Bronchial epithelial cell (primary cell): ENCODE data around the gene SPATA33. TPM values are rescaled to one million over a fixed set of nuclear protein-coding genes. Genes with fewer than 3 reads are reported as not detected.

Experiments used
- DNase-seq: peaks from one replicate; pipeline ENCODE4 v3.0.0-alpha.2; 2010; ENCODE audit warnings: low read depth
- FAIRE-seq: peaks from 2 replicates; lab custom pipeline; 2011; peaks lifted over from hg19 to GRCh38; lab: Jason Lieb, UNC
- H3K27me3 ChIP-seq: 2 replicates; pipeline ENCODE4 v1.5.1; 2011; ENCODE audit warnings: low read length; ENCODE audit not compliant: control insufficient read depth, insufficient read depth
- H3K36me3 ChIP-seq: 2 replicates; pipeline ENCODE4 v1.5.1; 2011; ENCODE audit warnings: low read length; ENCODE audit not compliant: control insufficient read depth, insufficient read depth
- H3K4me3 ChIP-seq: 2 replicates; pipeline ENCODE4 v1.5.1; 2011; ENCODE audit warnings: mild to moderate bottlenecking, low read depth, low read length, control low read depth
- total RNA-seq: library from RNA; depleted of rRNA; stranded (reverse); fragments of >200 nt; gene quantifications from 2 replicates; pipeline ENCODE4 v1.2.1, GENCODE V29; 2014
- TF ChIP-seq, protein P1 (sequence below): IDR thresholded peaks from 2 replicates; pipeline ENCODE4 v1.5.1; 2011; ENCODE audit warnings: mild to moderate bottlenecking, moderate library complexity, low read length, control low read depth, inconsistent platforms; ENCODE audit not compliant: insufficient read depth, severe bottlenecking

Gene SPATA33
- total RNA-seq, 1 donor from 2014 or later, result 1.3 TPM

GRCh38 chr16:89643769-89644300 is 13.8 kb upstream of the SPATA33 start:
- peaks cover 17% of the 10 kb centered on the region for H3K36me3 ChIP-seq
- H3K27me3 ChIP-seq, result no peaks in the 10 kb centered on the region
- H3K4me3 ChIP-seq, result no peak overlapping the region
- TF ChIP-seq, protein P1, sequence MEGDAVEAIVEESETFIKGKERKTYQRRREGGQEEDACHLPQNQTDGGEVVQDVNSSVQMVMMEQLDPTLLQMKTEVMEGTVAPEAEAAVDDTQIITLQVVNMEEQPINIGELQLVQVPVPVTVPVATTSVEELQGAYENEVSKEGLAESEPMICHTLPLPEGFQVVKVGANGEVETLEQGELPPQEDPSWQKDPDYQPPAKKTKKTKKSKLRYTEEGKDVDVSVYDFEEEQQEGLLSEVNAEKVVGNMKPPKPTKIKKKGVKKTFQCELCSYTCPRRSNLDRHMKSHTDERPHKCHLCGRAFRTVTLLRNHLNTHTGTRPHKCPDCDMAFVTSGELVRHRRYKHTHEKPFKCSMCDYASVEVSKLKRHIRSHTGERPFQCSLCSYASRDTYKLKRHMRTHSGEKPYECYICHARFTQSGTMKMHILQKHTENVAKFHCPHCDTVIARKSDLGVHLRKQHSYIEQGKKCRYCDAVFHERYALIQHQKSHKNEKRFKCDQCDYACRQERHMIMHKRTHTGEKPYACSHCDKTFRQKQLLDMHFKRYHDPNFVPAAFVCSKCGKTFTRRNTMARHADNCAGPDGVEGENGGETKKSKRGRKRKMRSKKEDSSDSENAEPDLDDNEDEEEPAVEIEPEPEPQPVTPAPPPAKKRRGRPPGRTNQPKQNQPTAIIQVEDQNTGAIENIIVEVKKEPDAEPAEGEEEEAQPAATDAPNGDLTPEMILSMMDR, result no peak
- DNase-seq, result no peak
- no peak for FAIRE-seq

DNA sequence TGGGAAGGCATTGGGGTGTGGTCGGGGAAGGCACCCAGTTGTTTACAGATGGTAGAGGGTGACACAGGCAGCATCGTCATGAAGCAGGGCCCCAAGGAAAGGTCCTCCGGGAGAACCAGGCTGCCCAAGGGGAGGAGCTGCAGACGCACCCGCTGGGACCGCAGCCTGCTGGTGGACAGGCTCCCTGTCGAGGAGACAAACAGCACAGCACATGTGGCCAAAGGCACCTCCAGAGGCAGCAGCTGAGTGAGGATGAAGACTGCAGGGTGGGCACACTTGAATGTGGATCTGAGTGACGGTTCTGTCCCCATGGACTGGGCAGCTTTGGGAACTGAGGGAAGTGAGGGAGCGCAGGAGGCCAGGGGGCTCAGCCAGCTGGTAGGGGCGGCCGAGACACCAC is 12.5 kb upstream of the SPATA33 start:
- TF ChIP-seq, protein P1, result no peak
- no peak for DNase-seq
- Histone ChIP-seq H3K4me3 (no peak overlapping the region), H3K36me3 (peaks cover 17% of the 10 kb centered on the region), H3K27me3 (no peaks in the 10 kb centered on the region)
- FAIRE-seq, result no peak

DNA sequence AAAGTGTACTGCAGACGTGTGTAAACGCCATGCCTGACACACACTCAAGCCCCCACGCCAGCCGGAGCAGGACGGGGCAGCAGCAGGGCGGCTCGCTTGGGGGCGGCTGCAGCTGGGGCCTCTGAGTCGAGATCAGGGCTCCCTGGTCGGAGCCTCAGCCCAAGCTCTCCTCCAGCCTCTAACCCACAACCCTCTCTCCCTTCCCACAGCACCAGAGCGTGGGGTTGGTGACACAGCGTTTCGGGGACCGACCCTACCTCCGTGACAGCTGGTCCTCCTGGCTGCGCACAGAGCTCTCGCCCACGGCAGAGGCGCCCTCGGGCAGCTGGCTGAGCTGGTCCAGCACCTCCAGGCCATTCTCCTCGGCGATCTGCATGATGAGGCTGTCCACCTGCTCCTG is 11.4 kb upstream of the SPATA33 start:
- H3K36me3 ChIP-seq, result peaks cover 17% of the 10 kb centered on the region
- TF ChIP-seq, protein P1, result no peak
- H3K27me3 ChIP-seq, result no peaks in the 10 kb centered on the region
- FAIRE-seq, result no peak
- no peak overlapping the region for H3K4me3 ChIP-seq
- no peak for DNase-seq

GRCh38 chr16:89646906-89647305 is 10.7 kb upstream of the SPATA33 start:
- no peaks in the 10 kb centered on the region for H3K27me3 ChIP-seq
- TF ChIP-seq, protein P1, result no peak
- H3K4me3 ChIP-seq, result no peak overlapping the region
- DNase-seq (peak; percentile 70), FAIRE-seq (no peak)
- peaks cover 17% of the 10 kb centered on the region for H3K36me3 ChIP-seq

DNA sequence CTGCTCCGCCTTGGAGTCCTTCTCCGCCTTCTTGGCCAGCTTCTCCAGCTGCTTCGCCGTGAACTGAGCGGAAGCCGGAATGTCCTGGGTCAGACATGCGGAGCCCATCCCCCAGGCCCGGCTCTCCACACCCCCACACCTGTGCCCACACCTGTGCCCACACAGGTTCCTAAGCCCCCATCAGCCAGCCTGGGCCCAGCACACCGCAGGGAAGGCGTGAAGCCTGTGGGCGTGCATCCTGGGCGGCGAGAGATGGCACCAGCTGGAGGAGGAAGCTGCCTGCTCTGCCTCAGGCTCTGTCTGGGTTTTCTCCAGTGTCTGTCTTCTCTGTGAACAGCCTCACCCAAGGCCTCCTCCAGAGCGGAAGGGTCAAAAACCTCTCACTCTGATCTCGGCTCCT is 6.1 kb upstream of the SPATA33 start:
- Histone ChIP-seq H3K36me3 (peaks cover 12% of the 10 kb centered on the region), H3K4me3 (no peak overlapping the region), H3K27me3 (no peaks in the 10 kb centered on the region)
- TF ChIP-seq, protein P1, result no peak
- DNase-seq (no peak), FAIRE-seq (no peak)
